Smooth muscle cell of the brain vasculature (primary cell): Measurements from ENCODE around the gene HSP90AB1.

Experiments
- DNase-seq: peaks from one replicate; pipeline ENCODE4 v3.0.0-alpha.2; 2012; ENCODE audit warnings: low read depth, low spot score

The HSP90AB1 gene

DNA sequence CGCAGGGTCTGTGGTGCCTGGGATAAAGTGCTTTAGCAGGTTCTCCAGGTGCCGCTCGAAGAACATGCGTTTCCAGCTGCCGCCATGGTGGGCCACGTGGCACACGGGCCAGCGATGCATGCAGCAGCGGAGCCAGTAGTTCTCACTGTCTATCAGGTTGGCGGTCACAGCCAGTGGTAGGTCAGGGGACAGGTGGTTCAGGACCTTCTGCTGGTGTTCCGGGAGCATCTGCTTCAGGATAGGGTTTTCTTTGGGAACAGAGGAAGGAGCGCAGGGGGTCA is 39.3 kb downstream of the HSP90AB1 start:
- DNase-seq = no peak

DNA sequence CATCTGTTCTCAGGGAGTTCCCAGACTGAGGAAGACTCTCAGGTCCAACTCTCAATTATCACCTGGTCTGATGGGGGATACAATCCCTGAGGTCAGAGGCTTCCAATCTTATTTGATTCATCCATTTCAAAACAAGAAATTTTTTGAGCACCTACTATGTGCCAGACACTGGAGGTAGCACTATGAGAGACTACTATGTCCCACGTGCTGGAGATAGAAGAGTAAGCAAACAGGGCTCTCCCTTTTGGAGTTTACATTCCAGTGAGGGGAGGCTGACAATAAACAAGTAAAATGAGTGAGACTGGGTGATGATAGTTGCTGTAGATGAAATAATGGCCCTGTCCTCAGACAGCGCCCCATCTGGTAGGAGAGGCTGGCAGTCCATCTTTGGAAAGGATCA is 39.8 kb downstream of the HSP90AB1 start:
- DNase-seq = no peak

DNA sequence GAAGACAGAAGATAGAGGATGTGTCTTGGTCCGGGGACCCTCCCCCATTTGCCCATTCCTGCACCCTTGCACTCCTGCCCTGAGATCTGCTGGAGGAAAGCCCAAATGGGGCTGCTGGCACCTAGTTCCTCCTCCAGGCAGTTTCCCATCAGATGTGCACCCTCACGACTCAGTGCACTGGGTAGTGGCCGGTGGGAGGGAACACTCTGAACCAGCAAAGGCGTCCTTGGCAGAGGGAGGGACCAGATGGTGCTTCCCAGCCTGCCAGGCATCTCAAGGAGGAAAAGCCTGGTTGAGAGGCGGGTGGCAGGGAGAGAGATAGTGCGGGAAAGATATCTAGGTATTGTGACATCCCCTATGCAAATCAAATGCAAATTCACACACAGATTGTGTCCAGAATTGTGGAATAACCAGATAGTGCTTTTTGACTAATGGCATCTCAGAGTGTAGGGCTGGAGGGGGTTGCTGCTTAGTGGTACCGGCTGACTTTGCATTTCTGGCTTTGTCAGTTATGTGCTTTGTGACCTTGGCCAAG is 42.9 kb downstream of the HSP90AB1 start:
- DNase-seq = no peak

DNA sequence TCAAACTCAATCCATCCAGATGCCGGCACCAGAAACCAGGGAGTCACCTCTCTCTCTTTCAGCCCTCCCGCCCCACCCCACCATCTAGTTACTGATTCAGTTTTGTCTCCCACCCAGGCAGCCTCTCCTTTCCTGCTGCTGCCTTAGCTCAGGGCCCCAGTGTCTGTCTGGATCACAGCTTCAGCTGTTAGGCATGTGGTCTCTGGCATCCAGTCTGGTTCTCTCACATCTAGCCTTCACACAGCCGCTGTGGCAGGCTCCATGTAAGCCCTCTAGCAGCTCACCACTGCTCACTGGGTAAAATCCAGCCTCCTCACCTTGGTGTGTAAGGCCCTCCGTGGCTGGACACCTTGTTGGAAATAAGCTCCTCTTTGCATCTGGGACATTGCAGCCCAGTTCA is 44.9 kb downstream of the HSP90AB1 start:
- no peak for DNase-seq

DNA sequence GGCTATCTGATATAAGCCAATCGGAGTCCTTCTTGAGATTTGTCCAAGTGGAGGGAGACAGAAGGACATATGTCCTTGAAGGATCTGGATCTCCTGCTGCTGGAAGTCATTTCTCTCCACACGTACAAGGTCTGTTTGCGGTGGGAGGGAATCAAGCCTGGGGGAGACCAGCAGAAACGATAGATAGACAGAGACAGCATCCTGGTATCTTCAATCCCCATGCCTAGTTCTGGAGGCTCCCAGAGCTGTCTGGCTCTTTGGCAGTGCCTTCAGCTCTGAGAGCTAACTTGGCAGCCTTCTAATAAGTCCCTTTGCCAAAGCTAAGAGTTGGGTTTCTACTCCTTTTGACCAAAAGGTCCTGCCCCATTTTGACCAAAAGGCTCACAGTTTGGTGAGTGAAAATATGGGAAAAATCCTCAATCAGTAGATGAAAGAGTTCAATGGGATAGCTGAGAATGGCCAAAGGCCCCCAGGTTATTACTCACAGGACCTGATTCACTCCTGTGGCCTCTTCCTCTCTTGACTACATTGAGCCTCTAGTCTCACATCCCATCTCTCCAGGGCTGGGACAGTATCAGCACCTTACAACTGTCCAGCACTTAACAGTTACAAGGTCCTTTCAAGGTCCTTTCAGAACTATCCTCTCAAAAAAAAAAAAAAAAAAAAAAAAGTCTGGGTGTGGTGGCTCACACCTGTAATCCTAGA is 45.9 kb downstream of the HSP90AB1 start:
- DNase-seq = no peak

DNA sequence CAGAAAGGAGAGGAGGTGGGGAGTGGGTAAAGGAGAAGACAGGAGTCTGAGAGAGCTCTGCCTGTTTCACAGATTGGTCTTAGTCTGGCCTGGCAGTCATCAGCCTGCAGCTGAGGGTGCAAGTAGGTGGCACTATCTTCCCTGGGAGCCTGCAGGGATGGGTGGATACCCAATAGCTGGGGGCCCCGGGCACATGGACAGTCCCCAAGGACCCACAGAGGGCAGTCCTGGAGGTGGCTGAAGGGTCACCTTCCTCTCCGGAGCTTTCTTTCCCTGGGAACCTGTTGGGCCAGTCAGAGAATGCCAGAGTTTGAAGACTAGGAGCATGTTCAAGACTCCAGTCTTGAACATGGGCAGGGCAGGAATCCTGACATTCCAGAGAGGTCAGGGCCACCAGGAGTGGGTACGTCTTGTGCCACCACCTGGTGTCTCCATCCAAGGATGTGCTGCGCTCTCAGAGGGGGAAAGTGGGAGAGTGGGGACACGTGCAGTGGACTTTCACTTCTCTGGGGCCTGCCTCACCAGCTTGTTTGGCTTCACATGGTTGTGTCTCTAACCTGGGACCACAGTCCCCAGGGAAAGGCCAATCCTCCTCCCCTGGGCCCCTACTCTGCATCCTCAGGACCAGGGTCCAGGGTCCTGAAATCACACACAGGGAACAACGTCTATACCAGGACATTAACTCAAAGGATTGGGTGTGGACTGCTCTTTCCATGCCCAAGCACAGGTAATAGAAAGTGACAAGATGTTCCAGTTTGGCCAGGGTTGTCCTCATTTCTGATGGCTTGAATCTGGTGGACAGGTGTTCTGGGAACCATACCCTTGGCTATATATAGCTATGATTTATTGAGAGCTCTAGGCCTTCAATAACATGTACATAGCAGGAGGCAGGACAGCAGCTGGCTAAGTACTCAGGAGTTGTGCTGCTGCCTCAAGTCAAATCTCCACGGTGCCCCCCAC is 48.2 kb downstream of the HSP90AB1 start:
- no peak for DNase-seq

DNA sequence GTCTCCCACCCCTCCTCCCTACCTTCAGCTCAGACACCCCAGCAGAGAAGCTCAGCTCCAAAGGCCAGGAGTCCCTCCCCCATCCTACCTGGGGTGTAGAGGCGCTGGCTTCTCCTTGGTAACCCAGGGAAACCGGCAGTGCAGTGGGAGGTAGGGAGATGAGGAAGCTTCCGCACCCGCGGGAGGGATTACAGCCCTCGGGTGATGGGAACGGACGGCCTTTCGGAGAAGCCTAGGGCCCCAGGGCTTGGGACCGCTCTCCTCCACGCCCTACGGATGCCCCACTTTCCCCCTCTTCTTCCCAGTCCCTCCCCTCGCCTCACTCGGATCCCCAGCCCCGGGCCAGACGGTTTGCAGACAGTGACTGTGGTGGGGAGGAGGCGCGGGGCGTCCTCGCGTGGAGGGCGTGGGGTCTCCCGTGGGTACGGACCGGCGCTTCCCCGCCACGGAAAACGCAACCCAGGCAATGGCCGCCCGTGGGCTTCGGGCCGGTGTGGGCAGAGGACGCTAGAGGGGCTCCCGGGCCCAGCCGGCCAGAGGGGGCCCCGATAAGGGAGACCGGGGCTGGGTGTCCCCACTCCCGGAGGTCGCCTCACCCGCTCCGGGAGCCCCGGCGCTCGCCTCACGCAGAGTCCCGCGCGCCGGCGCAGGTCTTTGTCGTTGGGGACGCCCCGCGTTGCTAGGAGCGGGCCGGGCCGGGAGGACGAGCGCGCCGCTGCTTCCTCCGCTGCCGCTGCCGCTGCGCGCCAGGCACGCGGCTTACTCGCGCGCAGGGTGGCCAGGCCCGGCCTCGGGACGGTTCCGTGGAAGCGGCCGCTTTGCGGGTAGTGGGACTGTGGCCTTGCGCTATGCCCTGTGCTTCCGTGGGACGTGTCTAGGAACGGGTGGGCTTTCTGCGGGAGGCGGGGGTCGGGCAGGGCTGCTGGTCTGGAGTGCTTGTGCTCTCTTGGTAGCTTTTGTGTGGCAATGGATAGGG is 50.5 kb downstream of the HSP90AB1 start:
- DNase-seq = no peak

DNA sequence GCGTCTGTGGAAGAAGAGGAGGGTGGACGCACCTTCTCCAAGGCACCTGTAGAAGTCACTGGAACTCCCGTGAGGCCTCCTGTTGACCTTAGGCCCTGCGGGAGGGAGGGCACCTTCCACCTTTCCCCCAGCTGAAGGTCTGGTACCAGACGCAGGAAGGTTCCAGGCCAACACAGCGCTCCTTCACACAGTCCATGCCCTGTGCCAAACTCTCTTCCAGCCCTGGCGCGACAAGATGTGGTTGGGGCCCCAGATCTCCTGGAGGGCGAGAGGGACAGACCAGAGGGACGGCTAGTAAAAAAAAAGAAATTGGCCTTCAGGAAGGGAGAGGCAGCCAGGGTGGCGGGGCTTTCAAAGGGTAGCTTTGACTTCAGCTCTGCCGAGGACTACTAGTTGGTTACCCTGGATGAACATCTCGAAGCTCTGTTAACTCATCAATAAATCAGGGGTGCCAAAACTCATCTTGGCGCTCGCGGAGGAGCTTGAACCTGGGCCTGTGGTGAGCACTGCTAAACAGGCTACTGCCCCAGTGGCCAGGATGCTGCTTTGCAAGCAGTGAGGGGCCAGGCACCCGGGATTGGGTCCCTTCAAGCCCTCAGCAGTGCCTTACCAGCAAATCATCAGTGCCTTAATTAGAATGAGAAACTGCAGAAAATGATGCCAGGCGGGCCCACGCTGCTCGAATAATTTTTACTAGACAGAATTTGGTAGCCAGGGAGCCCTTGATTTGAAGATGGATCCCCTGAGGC is 51.3 kb downstream of the HSP90AB1 start:
- no peak for DNase-seq

DNA sequence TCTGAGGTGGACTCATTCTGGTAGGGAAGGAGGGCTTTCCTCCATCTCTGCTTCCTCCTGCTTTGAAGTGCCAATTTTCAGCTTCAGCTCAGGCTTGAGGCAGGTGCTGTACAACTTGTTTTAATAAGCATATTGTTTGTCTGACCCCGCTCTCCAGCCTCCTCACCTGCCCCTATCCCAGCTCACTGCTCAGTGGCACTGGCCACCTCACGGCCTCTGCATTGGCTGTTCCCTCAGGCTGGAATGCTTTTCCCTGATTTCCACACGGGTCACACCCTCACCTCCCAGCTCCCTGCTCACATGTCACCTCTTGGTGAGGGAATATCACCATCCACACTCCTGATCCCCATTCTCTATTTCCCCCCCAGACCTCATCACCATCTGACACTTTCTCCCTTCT is 52.0 kb downstream of the HSP90AB1 start:
- no peak for DNase-seq

DNA sequence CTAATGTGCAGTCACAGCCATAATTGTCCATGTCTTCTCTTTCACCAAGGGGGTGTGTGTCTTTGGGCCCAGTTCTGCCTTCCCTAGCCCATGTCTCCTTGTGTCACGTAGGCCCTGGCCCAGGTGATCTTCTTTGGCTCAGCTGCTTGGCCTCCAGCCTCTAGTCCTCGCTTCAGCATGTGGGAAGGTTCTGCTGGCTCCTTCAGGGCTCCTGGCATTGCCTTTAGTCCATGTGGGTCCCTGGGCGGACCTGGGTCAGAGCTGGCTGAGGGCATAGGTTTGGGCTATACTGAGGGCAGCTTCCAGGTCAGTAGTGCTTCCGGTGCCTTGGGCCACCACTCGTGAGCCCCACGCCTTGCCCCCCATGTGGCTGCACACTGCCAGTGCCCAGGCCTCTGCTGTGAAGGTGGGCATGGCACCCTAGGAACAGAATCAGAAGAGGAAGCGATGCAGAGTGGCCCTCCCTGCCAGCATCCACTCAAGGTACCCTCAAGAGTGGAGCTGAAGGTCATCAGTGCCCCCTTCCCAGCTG is 53.5 kb downstream of the HSP90AB1 start:
- DNase-seq = no peak

DNA sequence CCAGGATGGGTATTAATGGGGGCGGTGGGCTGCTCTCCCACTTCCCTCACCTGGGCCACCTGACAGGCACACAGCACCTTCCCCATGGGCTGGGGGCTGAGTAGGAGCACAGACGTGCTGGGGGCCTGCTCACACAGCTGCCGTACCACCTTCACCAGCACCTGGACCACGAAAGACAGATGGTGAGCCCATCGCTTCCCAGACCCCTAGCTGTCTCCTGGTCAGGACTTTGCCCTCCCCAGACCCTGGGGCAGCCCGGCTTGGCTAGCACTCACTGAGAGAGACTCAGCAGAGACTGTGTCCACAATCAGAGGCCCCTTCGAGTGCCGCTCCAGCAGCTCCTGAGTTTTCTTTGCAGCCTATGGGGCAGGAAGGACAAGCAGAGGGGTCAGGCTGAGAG is 54.2 kb downstream of the HSP90AB1 start:
- DNase-seq = no peak

DNA sequence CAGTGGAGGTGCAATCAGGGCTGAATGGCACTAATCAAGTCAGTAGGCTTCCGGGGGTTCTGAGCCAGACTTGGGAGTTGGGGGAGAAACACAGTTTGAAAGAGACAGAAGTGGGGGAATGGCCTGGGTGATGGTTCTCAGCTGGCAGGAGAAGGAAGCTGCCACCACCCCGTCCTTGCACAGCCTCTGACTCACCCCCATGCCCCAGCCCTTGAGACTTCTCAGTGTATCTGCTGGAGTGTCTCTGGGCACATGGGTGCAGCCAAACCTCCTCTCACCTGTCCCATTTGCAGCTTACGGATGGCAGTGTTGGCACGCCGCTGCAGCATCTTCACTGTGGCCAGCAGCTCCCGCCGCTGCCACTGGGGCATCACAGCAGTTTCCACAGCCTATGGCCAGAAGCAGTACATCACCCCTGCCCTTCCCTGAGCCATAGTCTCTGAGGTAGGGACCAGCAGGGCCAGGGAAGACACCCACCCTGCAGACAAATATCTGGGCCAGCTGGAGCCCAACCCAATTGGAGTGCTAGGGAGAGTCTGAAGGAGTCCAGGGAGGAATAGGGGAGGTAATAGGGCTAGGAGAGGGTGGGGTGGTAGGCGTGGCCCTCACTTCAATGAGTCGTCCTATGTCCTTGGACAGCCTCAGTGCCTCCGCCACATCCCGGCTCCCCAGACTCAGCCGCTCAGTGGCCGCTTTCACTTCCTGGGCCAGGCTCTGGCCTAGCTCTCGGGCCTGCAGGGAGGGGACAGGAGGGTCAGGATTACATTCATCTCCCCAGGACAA is 55.1 kb downstream of the HSP90AB1 start:
- no peak for DNase-seq

DNA sequence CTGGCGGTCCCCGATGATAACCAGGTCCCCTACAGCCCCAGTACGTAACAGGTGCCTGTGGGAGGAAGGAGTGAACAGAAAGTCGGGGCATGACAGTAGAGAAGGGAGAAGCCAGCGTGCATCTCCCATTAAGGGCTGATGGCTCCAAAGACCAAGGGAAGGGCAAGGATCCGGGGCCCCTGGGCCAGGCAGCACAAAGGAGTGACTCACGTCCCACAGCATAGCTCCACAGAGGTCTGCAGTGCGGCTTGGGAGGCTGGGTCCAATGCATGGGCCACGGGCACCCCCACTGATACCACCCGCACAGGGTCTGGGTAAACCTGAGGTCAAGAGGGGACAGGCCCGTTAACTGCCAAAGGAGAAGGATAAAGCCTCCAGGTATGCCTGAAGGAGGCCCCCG is 56.0 kb downstream of the HSP90AB1 start:
- DNase-seq = no peak
